LNCAP (cell line): ENCODE results near the gene MYO1E.

ENCODE experiments used
- TF ChIP-seq, protein P1 (sequence below): fragments of 450-650 bp; IDR thresholded peaks from 2 replicates; pipeline ENCODE4 v1.5.1; 2017; ENCODE audit warnings: mild to moderate bottlenecking

MYO1E gene

DNA sequence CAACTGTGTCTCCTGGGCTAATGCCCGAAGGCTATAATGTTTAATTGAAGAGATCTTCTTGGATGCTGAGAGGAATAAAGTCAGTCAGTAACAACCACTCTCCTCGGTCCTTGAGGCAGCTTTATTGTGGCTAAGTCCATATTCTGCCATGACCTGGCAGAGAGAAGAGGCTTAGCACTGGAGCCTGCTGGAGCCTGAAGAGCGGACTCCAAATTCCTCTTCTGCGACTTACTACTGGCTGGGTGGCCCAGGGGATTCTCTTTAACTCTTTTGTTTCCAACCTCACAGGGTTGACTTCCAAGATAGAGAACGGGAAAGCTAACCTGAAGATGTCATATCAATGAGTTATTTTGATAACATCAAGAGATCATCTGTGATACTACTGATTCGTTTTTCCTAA, 71.1 kb downstream of the MYO1E start:
- TF ChIP-seq, protein P1, sequence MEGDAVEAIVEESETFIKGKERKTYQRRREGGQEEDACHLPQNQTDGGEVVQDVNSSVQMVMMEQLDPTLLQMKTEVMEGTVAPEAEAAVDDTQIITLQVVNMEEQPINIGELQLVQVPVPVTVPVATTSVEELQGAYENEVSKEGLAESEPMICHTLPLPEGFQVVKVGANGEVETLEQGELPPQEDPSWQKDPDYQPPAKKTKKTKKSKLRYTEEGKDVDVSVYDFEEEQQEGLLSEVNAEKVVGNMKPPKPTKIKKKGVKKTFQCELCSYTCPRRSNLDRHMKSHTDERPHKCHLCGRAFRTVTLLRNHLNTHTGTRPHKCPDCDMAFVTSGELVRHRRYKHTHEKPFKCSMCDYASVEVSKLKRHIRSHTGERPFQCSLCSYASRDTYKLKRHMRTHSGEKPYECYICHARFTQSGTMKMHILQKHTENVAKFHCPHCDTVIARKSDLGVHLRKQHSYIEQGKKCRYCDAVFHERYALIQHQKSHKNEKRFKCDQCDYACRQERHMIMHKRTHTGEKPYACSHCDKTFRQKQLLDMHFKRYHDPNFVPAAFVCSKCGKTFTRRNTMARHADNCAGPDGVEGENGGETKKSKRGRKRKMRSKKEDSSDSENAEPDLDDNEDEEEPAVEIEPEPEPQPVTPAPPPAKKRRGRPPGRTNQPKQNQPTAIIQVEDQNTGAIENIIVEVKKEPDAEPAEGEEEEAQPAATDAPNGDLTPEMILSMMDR: no peak

DNA sequence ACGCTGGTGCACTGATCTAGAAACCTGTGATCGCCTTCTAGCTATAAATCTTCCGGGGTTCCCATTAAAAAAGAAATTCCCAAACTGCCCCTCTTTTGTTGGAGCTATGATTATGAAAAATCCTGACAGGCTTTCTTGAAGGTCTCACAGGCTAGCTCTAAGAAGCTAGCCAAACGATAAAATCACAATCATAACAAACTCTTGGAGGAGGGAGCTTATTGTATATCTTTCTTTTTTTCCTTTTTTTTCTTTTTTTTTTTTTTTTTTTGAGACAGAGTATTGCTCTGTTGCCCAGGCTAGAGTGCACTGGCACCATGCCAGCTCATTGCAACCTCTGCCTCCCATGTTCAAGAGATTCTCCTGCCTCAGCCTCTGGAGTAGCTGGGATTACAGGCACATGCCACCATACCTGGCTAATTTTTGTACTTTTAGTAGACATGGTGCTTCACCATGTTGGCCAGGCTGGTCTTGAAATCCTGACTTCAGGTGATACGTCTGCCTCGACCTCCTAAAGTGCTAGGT, 72.0 kb downstream of the MYO1E start:
- TF ChIP-seq, protein P1: no peak

DNA sequence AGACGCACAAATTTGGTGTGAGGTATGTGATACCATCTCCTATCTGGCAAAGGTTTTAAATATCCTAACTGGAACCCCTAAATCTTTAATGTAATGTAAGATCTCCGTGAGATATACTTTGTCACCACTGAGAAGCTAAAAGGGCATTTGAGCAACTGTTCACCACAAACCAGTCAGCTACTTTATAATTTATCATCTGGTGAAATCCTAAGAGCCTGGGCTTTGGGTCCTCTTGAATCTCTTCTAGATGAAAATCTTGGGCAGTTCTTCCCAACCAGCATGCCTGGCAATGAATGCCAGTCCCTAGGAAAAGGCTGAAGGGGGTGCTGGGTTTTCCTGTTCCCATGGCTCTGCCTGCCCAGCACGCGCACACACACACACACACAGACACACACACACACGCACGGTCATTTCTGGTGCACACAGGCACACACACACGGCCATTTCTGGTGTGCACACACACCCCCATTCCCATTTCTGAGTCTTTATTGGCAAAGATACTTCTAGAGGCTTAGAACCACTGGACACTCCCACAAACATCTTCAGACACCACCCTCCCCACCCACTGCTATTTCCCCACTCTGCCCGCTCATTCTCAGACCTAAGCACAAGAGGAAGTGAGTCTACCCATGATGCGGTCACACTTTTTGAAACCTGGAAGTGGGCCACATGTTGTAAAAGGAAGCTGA, 72.6 kb downstream of the MYO1E start:
- TF ChIP-seq, protein P1: no peak

DNA sequence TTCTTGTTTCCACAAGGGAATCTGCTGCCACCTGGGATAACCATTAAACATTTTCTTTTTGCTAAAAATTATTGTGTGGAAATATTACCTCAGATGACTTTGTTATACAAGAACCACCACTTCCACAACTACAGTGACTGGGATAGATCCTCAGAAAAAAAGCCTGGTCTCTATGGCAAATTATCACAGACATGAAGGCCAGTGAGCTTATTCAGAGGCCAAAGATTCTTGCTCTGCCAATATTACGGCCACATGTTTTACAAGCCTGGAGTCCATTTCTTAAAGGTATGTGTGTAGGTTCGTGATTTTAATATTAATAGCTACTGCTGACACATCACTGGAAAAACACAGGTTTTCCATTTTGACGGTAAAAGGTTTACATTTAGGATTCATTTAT, 73.8 kb downstream of the MYO1E start:
- TF ChIP-seq, protein P1: no peak

DNA sequence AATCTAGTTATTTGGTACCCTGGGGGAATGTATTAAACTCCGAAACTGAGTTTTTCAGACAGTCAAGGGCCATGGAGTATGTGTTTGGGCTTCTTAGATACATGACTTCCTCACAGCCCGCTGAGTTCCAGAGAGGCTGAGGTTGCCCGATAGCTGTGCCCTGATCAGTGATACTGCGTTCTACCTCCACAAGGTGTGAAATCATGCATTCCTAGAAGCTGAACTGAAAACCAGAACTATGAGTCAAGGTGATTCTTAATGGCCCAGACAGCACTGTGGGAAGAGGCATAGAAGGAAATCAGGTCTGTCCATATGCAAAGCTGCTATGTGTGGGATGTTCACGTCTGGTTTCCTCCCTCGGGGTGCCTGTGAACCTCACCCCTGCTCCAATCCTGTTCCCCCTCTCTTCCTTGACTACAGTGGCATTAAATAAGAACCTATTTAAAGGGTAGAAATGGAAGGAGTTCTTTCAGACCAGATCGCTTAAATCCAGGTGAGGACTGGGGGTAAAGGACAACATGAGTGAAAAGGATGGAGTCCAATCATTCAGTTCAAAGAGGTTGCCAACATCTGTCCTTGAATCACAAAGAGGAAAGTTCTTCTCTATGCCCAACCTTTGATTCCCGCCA, 74.3 kb downstream of the MYO1E start:
- TF ChIP-seq, protein P1: no peak

DNA sequence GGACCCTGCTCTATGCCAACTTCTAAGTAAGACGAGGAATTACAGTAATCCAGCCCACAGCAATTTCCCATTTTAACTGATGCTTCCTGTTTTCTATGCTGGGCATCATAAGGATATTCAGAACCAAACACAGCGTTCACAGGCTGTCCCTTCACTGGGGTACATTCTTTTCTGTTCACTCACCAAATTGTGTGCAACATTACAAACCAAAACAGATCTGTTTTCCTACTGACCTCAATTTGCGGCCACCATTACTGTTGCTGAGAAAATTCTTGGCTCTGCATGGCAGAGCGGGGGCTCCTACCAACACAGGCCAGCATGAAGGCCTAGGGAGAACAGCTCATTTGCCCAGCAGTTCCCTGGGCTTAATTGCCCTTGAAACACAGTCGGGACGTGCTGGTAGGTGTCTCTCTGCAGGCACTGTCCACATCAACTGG, 76.5 kb downstream of the MYO1E start:
- TF ChIP-seq, protein P1: no peak

DNA sequence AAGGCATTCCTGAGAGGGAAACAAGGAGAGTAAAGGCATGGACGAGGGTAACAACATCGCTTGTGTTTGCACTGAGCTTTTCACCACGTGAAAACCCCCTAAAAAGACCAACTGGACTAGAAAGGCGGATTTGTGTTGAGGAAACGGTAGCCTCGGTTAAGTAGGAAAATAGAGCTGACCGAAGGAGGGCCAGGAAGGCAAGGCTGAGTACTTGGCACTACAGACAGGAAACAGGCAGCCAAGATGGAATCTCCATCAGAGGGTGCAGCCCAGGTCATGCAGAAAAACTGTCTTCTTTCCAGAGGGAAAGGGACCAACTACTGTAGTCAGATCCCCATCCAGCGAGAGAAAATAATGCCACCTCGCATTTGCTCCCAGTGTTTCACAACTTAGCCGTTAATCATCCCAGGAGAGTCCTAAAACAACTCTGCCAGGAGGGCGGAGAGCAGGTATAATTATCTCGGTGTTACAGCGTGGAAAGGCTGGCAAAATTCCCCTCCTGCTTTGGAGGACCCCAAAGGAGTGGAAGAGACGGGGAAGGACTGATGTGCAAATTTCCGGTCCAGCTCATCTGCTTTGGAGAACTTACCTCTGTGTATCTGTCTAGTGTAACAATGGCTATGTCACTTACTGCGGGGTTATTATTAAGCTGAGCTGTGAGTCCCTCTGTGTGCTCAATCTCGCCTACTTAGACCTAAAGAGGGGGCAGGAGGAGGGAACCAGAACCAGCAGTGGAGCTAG, 77.2 kb downstream of the MYO1E start:
- TF ChIP-seq, protein P1: no peak
